H1 (cell line): Measurements from ENCODE around the gene CRNN. TPM values are rescaled to one million over a fixed set of nuclear protein-coding genes. Genes with fewer than 3 reads are reported as not detected.

Experiments
- CTCF ChIA-PET: fragments of 300-600 bp; sonication (Branson Sonifier 250); formaldehyde crosslinking; loops from one replicate; lab custom pipeline; 2021; ENCODE audit not compliant: partially characterized antibody; lab: Charles Lee
- POLR2A ChIA-PET: fragments of 300-600 bp; sonication (Branson Sonifier 250); formaldehyde crosslinking; loops from one replicate; lab custom pipeline; 2021; ENCODE audit warnings: inconsistent platforms; ENCODE audit not compliant: partially characterized antibody; lab: Charles Lee
- DNase-seq, 2 experiments: peaks; one replicate each; pipeline versions ENCODE4 v3.0.0 to v3.0.0-alpha.2; 2010 to 2022; ENCODE audit warnings: low spot score in 2 of 2, low read depth in 1 of 2, mixed read lengths in 1 of 2
- FAIRE-seq: peaks from 2 replicates; lab custom pipeline; 2011; peaks lifted over from hg19 to GRCh38; lab: Jason Lieb, UNC
- H2AFZ ChIP-seq: 2 replicates; pipeline ENCODE4 v1.8.1; 2012; ENCODE audit warnings: low read length, inconsistent platforms
- H2AK5ac ChIP-seq: 2 replicates; pipeline ENCODE4 v1.6.1; 2013; ENCODE audit warnings: low read depth, low read length
- H2BK120ac ChIP-seq: replicated peaks from 2 replicates; pipeline ENCODE3; 2013; ENCODE audit warnings: low read depth, low read length, inconsistent platforms
- H2BK12ac ChIP-seq: 2 replicates; pipeline ENCODE4 v1.6.1; 2013; ENCODE audit warnings: low read depth, low read length
- H2BK15ac ChIP-seq: 2 replicates; pipeline ENCODE4 v1.6.1; 2013; ENCODE audit warnings: low read length
- H2BK20ac ChIP-seq: 2 replicates; pipeline ENCODE4 v1.6.1; 2013; ENCODE audit warnings: low read length
- H2BK5ac ChIP-seq: 2 replicates; pipeline ENCODE4 v1.6.1; 2013; ENCODE audit warnings: low read depth, low read length
- H3K14ac ChIP-seq: 2 replicates; pipeline ENCODE4 v1.6.1; 2013; ENCODE audit warnings: inconsistent platforms; ENCODE audit not compliant: insufficient read length
- H3K18ac ChIP-seq: 2 replicates; pipeline ENCODE4 v1.6.1; 2013; ENCODE audit warnings: low read length; ENCODE audit errors: extremely low read depth
- H3K23ac ChIP-seq: 2 replicates; pipeline ENCODE4 v1.6.1; 2013; ENCODE audit warnings: inconsistent platforms; ENCODE audit not compliant: insufficient read length
- H3K23me2 ChIP-seq: 2 replicates; pipeline ENCODE4 v1.6.1; 2013; ENCODE audit warnings: low read depth, low read length
- H3K27ac ChIP-seq: 2 replicates; pipeline ENCODE4 v1.6.1; 2011; ENCODE audit warnings: low read depth, low read length, inconsistent platforms
- H3K27me3 ChIP-seq, 4 experiments: replicated peaks in 1 of 4; 1 replicate in 1 of 4; 2 replicates in 3 of 4; pipeline versions ENCODE4 v1.6.1 to v1.8.1; 2011 to 2013; ENCODE audit warnings: low read length in 3 of 4, mild to moderate bottlenecking in 3 of 4, inconsistent platforms in 2 of 4, mixed read lengths in 2 of 4, moderate library complexity in 1 of 4; ENCODE audit not compliant: control insufficient read depth in 3 of 4, insufficient read depth in 3 of 4; ENCODE audit errors: extremely low read depth in 1 of 4
- H3K36me3 ChIP-seq, 4 experiments: 2 replicates each; pipeline versions ENCODE4 v1.6.1 to v1.8.1; 2011 to 2013; ENCODE audit warnings: mild to moderate bottlenecking in 4 of 4, low read length in 3 of 4, moderate library complexity in 2 of 4, control low read depth in 1 of 4, inconsistent platforms in 1 of 4; ENCODE audit not compliant: insufficient read depth in 4 of 4, control insufficient read depth in 2 of 4
- H3K4ac ChIP-seq: replicated peaks from 2 replicates; pipeline ENCODE3; 2013; ENCODE audit warnings: low read length, low read depth, mixed read lengths, inconsistent platforms; ENCODE audit not compliant: insufficient read length
- H3K4me1 ChIP-seq, 4 experiments: replicated peaks in 1 of 4; 1 replicate in 1 of 4; 2 replicates in 3 of 4; pipeline versions ENCODE4 v1.6.1 to v1.8.1; 2011 to 2013; ENCODE audit warnings: low read length in 3 of 4, inconsistent platforms in 2 of 4, mixed read lengths in 1 of 4; ENCODE audit not compliant: insufficient read depth in 4 of 4, control insufficient read depth in 3 of 4
- H3K4me2 ChIP-seq, 2 experiments: 2 replicates each; pipeline versions ENCODE4 v1.6.1 to v1.8.1; 2011 to 2013; ENCODE audit warnings: low read depth in 2 of 2, low read length in 2 of 2, control low read depth in 1 of 2, inconsistent platforms in 1 of 2, mild to moderate bottlenecking in 1 of 2; ENCODE audit not compliant: insufficient read depth in 1 of 2
- H3K4me3 ChIP-seq, 4 experiments: fragments of 200-600, 300-600 bp in 1 of 4; sonication (generic), shearing (Covaris generic), sonication (Bioruptor Twin) in 1 of 4; 2 replicates each; pipeline versions ENCODE4 v1.5.1 to v1.8.1; 2011 to 2016; ENCODE audit warnings: low read length in 4 of 4, low read depth in 3 of 4, control low read depth in 2 of 4, inconsistent platforms in 2 of 4, mild to moderate bottlenecking in 2 of 4, mixed read lengths in 1 of 4, moderate library complexity in 1 of 4; ENCODE audit not compliant: insufficient read depth in 2 of 4; ENCODE audit errors: extremely low read depth in 1 of 4
- H3K56ac ChIP-seq: replicated peaks from 2 replicates; pipeline ENCODE3; 2013; ENCODE audit warnings: low read depth, mild to moderate bottlenecking, mixed read lengths, low read length, inconsistent platforms; ENCODE audit not compliant: insufficient read length
- H3K79me1 ChIP-seq: 2 replicates; pipeline ENCODE4 v1.6.1; 2013; ENCODE audit warnings: low read depth, low read length, control low read depth
- H3K79me2 ChIP-seq, 2 experiments: 2 replicates each; pipeline versions ENCODE4 v1.6.1 to v1.8.1; 2012 to 2013; ENCODE audit warnings: low read length in 2 of 2, mild to moderate bottlenecking in 2 of 2, inconsistent platforms in 1 of 2; ENCODE audit not compliant: insufficient read depth in 2 of 2, control insufficient read depth in 1 of 2
- H3K9ac ChIP-seq, 4 experiments: replicated peaks in 1 of 4; 1 replicate in 1 of 4; 2 replicates in 3 of 4; pipeline versions ENCODE4 v1.6.1 to v1.8.1; 2011 to 2013; ENCODE audit warnings: low read depth in 3 of 4, low read length in 3 of 4, control low read depth in 2 of 4, mild to moderate bottlenecking in 2 of 4, moderate library complexity in 2 of 4, inconsistent platforms in 1 of 4; ENCODE audit errors: extremely low read depth in 1 of 4
- H3K9me3 ChIP-seq, 2 experiments: 2 replicates each; pipeline versions ENCODE4 v1.6.1 to v1.8.1; 2012 to 2013; ENCODE audit warnings: mild to moderate bottlenecking in 2 of 2, moderate library complexity in 2 of 2, control low read depth in 1 of 2, inconsistent platforms in 1 of 2, low read depth in 1 of 2, low read length in 1 of 2, mixed read lengths in 1 of 2; ENCODE audit not compliant: insufficient read depth in 2 of 2
- H4K20me1 ChIP-seq, 2 experiments: replicated peaks in 1 of 2; 2 replicates each; pipeline versions ENCODE3 to v1.8.1; 2011 to 2013; ENCODE audit warnings: inconsistent platforms in 2 of 2, low read length in 2 of 2, mild to moderate bottlenecking in 1 of 2; ENCODE audit not compliant: insufficient read depth in 2 of 2, control insufficient read depth in 1 of 2
- H4K5ac ChIP-seq: 2 replicates; pipeline ENCODE4 v1.6.1; 2013; ENCODE audit warnings: low read length, low read depth, mixed read lengths, inconsistent platforms; ENCODE audit not compliant: insufficient read length
- H4K8ac ChIP-seq: 2 replicates; pipeline ENCODE4 v1.8.0; 2013; ENCODE audit warnings: mild to moderate bottlenecking, moderate library complexity, low read length, inconsistent platforms; ENCODE audit not compliant: insufficient read depth; ENCODE audit errors: extremely low read depth
- H4K91ac ChIP-seq: replicated peaks from 2 replicates; pipeline ENCODE3; 2013; ENCODE audit warnings: low read length, mixed read lengths, inconsistent platforms; ENCODE audit not compliant: insufficient read length
- GABPA ChIP-seq: IDR thresholded peaks from 2 replicates; pipeline ENCODE4 v1.6.1; 2011; ENCODE audit warnings: mild to moderate bottlenecking, low read length, moderate library complexity, borderline replicate concordance; ENCODE audit not compliant: insufficient read depth
- TEAD4 ChIP-seq: IDR thresholded peaks from 2 replicates; pipeline ENCODE4 v1.6.1; 2012; ENCODE audit warnings: low read depth, low read length, inconsistent platforms, mixed read lengths
- WGBS, 2 experiments: shearing (Covaris generic) in 1 of 2; methylation state at CpG; one replicate each; pipeline versions ENCODE4 v1.1.6 to v1.1.7; 2013 to 2015; ENCODE audit warnings: low lambda C conversion rate in 2 of 2, mixed read lengths in 2 of 2, inconsistent platforms in 1 of 2, low coverage in 1 of 2, missing lambda C conversion rate in 1 of 2; ENCODE audit not compliant: insufficient replicate concordance in 2 of 2, insufficient coverage in 1 of 2, insufficient read length in 1 of 2; ENCODE audit errors: extremely low coverage in 1 of 2, missing lambda C conversion rate in 1 of 2; 5-methylcytosine and 5-hydroxymethylcytosine counted together
- polyA plus RNA-seq, 7 experiments: library from polyadenylated mRNA; depleted of rRNA in 3 of 7; stranded (reverse) in 5 of 7; unstranded in 2 of 7; fragments of >200 nt in 5 of 7; fragments of 200-250 nt in 2 of 7; gene quantifications; 1 replicate in 5 of 7; 2 replicates in 1 of 7; 4 replicates in 1 of 7; pipeline versions ENCODE4 v1.2.1 to v1.2.3, GENCODE V29; 2011 to 2013; ENCODE audit warnings: missing spikeins in 2 of 7, mixed read lengths in 2 of 7
- total RNA-seq: library from RNA; stranded (reverse); fragmentation: NEBNext Ultra II Directional; extraction: Animal tissue kit (Norgen Biotek cat#: 25700); gene quantifications from 2 replicates; pipeline ENCODE4 v1.2.1, GENCODE V29; 2021

The CRNN gene
- total and polyA plus RNA-seq, 2 of the 8 experiments (the other 6 are each of a cell fraction or from before 2014, with no cell fraction given) = not detected

DNA sequence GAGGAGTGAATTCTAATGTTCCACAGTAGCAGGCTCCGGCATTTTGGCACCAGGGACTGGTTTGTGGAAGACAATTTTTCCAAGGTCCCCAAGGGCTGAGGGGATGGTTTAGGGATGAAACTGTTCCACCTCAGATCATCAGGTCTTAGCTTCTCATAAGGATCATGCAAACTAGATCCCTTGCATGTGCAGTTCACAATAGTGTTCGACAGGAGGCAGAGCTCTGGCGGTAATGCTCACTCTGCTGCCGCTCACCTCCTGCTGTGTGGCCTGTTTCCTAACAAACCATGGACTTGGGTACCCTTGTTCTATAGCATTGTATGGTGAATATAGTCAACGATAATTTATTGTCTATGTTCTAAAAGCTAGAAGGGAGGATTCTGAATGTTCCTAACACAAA is 16.6 kb downstream of the CRNN start:
- 83% methylated on average over 5 of the region's 5 CpGs; no CpG with 5 or more reads in 1 of the 2 experiments for WGBS, 2 experiments
- Histone ChIP-seq H3K9me3 (peaks cover 58 to 60% of the 10 kb centered on the region in 2 experiments), H3K23ac (no peak overlapping the region), H3K36me3 (no peaks in the 10 kb centered on the region), H2AK5ac (no peak overlapping the region), H4K5ac (no peak overlapping the region), H4K8ac (no peak overlapping the region), H3K23me2 (no peaks in the 10 kb centered on the region), H2BK5ac (no peak overlapping the region)
- POLR2A ChIA-PET = no interaction called here
- TF ChIP-seq GABPA = no peak
- TF ChIP-seq TEAD4 = no peak
- TF ChIP-seq, all 59 proteins: peak for 0
- Histone ChIP-seq H3K79me1 (no peaks in the 10 kb centered on the region), H3K27me3 (no peaks in the 10 kb centered on the region), H3K18ac (no peak overlapping the region), H3K27ac (no peak overlapping the region), H2BK120ac (no peak overlapping the region), H2BK12ac (no peak overlapping the region), H3K4me1 (no peaks in the 10 kb centered on the region), H2BK15ac (no peak overlapping the region), H3K4ac (no peak overlapping the region), H3K14ac (no peak overlapping the region), H2AFZ (no peak overlapping the region), H3K4me3 (no peak overlapping the region), H3K79me2 (no peaks in the 10 kb centered on the region), H4K20me1 (no peaks in the 10 kb centered on the region), H3K4me2 (no peak overlapping the region), H4K91ac (no peak overlapping the region), H3K9ac (no peak overlapping the region), H2BK20ac (no peak overlapping the region), H3K56ac (no peak overlapping the region)
- no peak for FAIRE-seq
- CTCF ChIA-PET = no interaction called here
- no peak for DNase-seq
